ENCODE data around the gene CHAD. TPM values are rescaled to one million over a fixed set of nuclear protein-coding genes. Genes with fewer than 3 reads are reported as not detected.

Gene CHAD, protein sequence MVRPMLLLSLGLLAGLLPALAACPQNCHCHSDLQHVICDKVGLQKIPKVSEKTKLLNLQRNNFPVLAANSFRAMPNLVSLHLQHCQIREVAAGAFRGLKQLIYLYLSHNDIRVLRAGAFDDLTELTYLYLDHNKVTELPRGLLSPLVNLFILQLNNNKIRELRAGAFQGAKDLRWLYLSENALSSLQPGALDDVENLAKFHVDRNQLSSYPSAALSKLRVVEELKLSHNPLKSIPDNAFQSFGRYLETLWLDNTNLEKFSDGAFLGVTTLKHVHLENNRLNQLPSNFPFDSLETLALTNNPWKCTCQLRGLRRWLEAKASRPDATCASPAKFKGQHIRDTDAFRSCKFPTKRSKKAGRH
- total RNA-seq, result not detected in 2 replicates

- no peak for DNase-seq (ENCODE audit: extremely low read depth, low read depth, low spot score)
Measured at GRCh38 chr17:50468304-50469207, at the start of gene CHAD. TSS of gene CHAD (minus strand) at chr17:50468880. CDS start at chr17:50468813, 67 bp downstream.

GRCh38 chr17:50517504-50518383, 49.1 kb upstream of the CHAD start:
- no peak for DNase-seq (ENCODE audit: extremely low read depth, low read depth, low spot score)

DNA sequence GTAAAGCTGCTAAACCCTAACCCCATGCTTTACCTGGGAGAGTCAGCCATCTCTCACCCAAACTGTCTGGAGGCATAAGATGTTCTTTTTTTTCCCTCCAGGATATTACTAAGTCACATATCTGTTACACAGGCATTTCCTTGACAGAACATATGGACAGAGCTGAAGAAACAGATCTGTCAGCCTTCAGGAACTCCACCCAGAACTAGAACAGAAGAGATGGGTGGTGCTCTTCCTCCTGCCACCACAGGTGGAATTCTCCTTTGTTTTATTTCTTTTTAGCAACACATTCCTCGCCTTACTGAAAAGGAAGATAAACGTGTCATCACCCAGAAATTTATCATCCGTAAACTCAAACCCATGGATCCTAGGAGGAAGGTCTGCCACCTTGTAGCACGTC, 48.3 kb upstream of the CHAD start:
- DNase-seq (ENCODE audit: extremely low read depth, low read depth, low spot score), result no peak

GRCh38 chr17:50514936-50515702, 46.4 kb upstream of the CHAD start:
- DNase-seq (ENCODE audit: extremely low read depth, low read depth, low spot score), result no peak

- DNase-seq (ENCODE audit: extremely low read depth, low read depth, low spot score), result no peak
Measured at GRCh38 chr17:50514388-50514787, 45.7 kb upstream of the CHAD start.

DNA sequence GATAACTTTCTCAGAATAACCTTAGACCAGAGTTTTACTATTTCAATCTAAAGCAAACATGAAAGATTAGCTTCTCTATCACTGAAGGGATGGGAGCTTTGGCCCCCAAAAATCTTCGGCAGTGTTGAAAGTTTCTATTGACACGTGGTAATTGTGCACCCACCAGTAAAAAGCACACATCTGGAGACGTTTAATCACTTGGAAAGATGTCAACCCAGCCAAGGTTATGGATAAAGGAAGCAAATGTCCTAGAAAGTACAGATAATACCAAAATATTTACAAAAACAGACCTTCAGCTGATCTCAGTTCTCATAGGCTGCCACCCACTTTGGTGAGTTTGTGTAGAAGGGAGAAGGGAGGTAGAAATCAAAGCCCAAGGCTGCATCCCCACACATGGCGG, 44.8 kb upstream of the CHAD start:
- no peak for DNase-seq (ENCODE audit: extremely low read depth, low read depth, low spot score)

DNA sequence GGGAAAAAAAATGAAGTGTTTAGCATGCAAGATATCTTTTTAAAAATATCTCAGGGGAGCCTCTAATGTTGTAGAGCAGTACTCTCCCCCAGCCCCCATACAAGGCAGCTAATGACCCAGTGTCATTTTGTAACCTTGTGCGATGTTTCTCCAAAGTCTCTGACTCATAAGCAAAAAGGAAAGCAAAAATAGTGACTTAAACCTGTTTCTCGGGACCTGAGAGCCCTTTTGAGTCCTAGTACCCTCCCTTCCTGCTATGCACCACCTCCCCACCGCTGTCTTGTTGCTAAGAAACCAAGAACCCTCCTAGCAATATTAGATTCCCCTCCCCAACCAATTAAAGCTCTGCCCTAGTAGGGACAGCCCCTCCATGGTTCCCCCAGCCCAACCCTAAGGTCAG, 42.4 kb upstream of the CHAD start:
- no peak for DNase-seq (ENCODE audit: extremely low read depth, low read depth, low spot score)

DNA sequence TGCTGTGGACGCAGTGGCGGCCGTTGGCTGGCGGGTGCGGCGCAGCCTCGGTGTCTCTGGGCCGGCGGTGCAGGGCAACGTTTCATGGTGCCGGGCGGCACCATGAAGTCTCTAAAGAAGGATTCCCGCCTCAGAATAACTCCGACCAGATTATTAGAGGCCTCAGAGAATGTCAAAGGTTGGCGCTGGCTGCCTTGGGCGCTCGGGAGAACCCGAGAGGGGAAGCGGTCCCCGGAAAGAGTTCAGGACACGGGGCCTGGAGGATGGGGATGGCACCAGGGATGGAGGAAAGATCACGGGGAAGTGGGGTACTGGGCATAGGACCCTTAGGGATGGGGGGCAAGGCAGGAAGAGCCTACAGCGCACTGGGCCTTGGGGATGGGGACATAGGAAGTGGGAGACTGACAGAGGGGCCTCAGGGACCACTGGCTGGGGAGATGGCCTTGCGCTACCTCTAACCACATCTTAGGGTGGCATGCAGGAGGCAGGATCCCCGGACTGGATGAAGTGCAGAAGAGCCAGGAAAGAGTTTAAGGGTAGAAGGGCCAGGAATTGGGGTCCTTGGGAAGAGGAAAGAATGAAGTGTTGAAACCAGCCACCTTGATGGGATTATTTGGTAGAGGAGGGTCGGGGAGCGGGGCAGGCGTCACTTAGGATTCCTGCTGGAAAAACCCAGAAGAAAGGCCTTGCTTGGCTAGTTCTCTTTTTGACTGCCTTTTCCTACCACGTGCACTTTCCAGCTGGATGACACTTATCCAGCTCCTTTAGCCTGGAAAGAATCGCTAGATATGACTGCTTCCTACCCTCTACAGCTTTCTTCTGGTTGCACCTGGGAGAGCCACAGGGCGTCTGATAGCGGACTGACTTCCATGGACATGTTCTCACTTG, 40.1 kb upstream of the CHAD start:
- DNase-seq (ENCODE audit: extremely low read depth, low read depth, low spot score), result no peak

- DNase-seq (ENCODE audit: extremely low read depth, low read depth, low spot score), result no peak
Measured at GRCh38 chr17:50507871-50508572, 39.3 kb upstream of the CHAD start, which contains the start of gene MYCBPAP. TSS of gene MYCBPAP (plus strand) at chr17:50508439. CDS start at chr17:50508675, 236 bp downstream.

GRCh38 chr17:50506298-50506697, 37.6 kb upstream of the CHAD start:
- DNase-seq (ENCODE audit: extremely low read depth, low read depth, low spot score), result no peak

DNA sequence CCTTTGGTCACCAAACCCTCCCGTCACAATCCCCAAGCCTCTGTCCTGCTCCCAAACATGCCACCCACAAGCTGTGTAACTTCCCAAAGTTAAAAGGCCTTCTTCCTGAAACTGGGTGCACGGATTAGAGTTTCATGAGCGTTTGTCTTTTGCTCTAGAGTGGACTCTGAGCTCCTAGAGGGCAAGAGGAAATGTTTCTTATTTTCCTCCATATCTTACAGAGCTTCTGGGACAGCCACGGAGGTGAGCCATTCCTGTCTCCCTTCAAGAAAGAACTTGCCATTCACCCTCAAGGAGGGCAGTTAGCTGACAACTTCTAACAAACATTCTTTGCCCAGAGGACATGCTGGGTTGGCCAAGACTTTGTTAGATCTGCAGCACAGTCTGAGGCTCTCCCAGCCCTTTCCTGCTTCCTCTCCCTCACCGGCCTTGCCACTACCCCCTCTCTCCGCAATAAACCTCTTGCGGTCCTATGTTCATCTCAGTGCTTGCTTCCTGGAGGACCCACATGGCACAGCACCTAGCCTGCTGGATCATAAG, 37.0 kb upstream of the CHAD start:
- DNase-seq (ENCODE audit: extremely low read depth, low read depth, low spot score), result no peak

- DNase-seq (ENCODE audit: extremely low read depth, low read depth, low spot score), result no peak
Measured at GRCh38 chr17:50502301-50502990, 33.8 kb upstream of the CHAD start.

GRCh38 chr17:50501054-50501453, 32.4 kb upstream of the CHAD start:
- no peak for DNase-seq (ENCODE audit: extremely low read depth, low read depth, low spot score)

GRCh38 chr17:50499721-50500120, 31.0 kb upstream of the CHAD start:
- DNase-seq (ENCODE audit: extremely low read depth, low read depth, low spot score), result no peak

DNA sequence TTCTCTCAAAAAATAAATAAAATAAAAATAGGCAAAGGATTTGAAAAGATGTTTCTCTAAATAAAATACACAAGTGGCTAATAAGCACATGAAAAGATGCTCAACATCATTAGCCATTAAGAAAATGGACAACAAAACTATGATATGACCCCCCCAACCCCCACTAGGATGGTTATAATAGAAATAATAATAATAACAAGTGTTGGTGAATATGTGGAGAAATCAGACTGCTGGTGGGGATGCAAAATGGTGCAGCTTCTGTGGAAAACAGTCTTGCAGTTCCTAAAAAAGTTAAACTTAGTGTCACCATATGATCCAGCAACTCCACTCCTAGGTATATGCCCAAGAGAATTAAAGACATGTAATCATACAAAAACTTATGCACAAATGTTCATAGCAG, 30.6 kb upstream of the CHAD start:
- DNase-seq (ENCODE audit: extremely low read depth, low read depth, low spot score), result no peak

DNA sequence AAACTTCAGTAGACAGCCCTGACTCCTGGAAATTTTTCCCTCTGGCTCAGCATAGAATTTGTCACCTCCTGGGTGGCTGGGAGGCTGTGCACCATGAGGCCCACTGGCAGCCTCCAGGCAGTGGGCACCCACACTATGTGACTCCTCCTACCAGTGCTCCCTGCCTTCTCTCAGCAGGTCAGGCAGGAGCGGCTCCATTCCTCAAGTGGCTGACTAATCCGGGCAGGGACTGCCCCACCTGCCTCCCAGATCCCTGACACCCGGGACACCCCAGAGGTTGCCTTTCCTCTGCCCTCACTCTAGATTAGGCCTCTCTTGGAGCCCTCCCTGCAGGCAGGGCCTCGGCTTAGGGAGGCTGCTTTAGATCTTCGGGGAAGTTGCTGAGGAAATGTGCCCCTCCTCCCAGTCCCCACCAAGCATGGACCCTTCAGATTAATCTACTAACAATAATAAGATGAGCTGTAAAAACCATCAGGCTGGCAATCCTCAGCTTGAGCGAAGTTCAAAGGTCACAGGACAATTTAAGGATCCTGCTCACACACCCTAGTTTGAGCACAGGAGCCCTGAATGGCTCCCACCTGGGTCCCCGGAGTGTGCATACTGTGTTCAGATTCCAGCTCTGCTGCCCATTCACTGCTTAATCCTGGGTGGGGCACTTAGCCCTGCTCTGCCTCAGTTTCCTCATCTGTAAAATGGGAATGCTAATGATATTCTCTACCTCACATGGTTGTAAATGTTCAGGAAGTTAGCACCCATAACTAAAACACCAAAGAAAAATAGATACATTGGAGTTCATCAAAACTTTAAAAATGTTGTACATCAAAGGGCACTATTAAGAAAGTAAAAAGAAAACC, 29.6 kb upstream of the CHAD start:
- no peak for DNase-seq (ENCODE audit: extremely low read depth, low read depth, low spot score)

- no peak for DNase-seq (ENCODE audit: extremely low read depth, low read depth, low spot score)
Measured at GRCh38 chr17:50495918-50496317, 27.2 kb upstream of the CHAD start.

Data from glomerular endothelial cell (primary cell).